Femur (tissue), 1 donor: ENCODE measurements around the gene GMDS.
"Not testable (repeated sequence)": the region's sequence is repeated elsewhere in the genome, so short reads cannot be mapped to it uniquely, and the experiment has no call there.

Experiments
- DNase-seq: peaks from one replicate; pipeline ENCODE4 v3.0.0-alpha.2; 2017

GMDS gene

DNA sequence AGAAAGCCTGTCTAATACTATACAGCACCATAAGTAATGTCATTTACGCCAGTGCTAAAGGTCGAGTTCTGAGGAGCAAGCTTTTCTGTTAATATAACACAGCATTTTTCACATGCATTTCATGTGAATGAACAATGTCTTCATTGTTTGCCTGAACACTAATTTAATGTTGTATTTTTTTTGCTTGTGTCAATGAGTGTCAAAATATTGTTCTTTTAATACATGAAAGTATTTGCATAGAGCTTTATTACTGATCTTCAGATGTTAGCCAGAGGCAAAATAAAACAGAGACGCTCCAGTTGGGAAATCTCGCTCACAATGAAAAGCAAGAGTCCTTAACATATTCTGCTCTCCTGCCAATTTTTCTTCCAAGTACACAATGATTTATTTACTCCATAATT is 483.9 kb downstream of the GMDS start:
- DNase-seq = no peak

DNA sequence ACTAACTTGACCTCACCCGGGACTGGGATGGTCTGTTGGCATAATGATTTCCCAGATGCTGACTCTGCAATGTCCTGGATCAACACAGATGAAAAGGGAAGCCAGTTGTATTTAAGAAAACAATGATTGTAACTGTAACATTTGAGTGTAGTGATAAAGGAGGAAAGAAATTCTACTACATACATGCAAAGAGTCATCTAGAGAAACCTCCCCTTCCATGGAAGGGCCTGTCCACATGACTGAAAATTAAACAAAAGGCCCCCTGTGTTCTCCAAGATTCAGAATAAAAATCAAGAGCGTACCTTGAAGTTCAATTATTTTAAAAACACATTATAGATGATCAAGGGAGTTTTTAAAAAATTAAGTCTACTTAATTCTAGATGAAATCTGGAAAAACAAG is 484.5 kb downstream of the GMDS start:
- DNase-seq = no peak

DNA sequence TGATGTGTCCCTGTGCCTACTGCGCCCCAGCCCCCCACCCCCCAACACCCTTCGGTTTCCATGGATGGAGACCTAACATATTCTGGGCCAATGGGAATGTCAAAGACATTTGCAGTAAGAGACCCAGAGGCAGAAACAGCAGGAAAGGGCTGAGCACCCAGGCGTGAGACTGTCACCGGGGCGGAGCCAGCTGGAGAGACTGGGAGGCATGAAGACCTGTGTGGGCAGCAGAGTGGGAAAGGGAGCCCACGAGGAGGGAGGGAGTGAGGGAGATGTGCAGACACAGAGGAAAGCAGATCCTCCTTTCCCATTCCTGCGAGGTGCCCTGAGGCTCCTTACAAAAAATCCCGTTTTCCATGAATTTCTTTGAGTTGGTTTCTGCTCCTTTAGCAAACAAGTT is 485.5 kb downstream of the GMDS start:
- no peak for DNase-seq

DNA sequence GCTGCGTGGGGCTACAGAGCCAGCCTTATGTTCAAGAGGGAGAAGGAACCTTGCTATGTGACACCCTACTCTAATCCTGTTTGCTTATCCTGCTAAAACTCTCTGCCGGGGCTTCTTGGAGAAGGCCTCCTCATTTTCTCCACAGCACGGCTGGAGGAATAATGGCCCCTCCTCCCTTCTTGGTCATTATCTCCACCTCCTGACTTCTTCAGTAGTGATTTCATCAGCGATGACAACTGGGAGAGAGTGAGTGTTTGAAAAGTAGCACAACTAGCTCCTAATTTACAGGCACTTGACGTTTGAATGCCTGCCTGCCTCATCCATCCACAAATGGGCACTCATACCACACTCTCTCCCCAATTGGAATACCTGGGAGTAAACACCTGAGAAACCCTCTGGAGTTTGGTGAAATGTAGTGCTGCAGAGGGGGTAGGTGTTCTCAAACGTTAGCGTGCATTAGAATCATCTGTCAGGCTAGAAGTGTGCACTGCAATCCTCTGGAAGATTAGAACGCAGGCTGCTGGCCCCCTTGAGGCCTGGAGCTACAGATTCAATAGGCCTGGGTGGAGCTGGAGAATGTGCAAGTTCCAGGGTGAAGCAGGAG is 487.2 kb downstream of the GMDS start:
- DNase-seq = no peak

DNA sequence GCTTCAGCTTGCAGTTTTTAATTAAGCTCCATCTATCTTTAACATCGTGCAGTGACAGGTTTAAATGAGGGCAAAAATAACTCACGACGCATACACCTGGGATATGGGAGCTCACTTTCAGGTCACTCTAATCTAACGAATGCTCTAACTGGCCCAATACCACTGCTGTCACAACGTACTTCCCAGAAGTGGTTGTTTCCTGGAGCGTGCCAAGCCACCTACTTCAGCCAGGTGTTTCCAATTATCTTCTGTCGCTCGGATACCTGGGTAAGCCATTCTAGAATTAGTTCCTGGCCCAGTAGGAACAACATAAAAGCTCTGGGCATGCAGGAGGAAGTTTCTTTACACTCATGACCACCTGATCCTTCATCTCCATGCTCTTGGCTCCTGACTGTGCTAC is 488.3 kb downstream of the GMDS start:
- DNase-seq = no peak

DNA sequence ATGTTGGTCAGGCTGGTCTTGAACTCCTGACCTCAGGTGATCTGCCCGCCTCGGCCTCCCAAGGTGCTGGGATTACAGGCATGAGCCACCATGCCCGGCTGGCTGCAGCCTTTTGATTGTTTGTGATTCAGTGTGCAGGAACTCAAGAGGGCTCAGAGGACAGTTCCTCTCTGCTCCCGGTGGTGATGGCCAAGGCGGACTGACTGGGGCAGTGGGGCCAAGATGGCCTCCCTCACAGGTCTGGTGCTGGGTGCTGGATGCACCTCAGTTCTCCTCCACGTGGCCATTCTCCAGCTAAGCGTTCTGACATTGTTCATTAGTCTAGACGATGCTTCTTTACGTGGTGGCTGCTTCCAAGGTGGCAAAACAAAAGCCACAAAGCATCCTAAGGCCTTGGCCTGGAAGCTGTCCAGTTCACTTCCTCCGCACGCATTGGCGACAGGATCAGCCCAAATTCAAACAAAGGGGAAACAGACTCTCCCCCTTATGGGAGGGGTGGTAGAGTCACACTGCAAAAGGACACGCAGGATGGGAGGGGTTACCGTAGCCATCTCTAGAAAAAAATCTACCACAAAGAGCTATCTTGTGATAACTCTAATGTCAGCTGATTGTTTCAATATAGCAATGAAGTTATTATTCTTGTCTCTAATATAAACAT is 488.8 kb downstream of the GMDS start:
- DNase-seq = no peak

DNA sequence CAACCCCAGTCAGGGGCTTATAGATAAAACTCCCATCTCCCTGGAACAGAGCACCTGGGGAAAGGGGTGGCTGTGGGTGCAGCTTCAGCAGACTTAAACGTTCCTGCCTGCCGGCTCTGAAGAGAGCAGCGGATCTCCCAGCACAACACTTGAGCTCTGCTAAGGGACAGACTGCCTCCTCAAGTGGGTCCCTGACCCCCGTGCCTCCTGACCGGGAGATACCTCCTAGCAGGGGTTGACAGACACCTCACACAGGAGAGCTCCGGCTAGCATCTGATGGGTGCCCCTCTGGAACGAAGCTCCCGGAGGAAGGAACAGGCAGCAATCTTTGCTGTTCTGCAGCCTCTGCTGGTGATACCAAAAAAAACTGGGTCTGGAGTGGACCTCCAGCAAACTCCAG is 494.3 kb downstream of the GMDS start:
- not testable (repeated sequence) for DNase-seq

DNA sequence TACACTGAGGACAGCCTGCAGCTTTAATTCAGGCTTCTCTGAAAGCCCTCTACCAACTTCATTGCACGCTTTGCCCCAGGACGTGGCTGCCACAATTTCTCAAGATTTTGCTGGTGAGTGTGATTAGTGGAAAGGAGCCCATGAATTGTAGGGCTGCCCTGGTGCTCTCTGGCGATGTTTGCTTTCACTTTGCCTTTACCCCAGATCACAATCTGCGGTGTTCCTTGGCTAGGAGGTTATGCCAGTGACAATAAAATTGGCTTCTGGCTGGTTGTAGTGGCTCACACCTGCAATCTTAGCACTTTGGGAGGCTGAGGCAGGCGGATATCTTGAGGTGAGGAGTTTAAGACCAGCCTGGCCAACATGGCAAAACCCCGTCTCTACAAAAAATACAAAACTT is 496.4 kb downstream of the GMDS start:
- no peak for DNase-seq

DNA sequence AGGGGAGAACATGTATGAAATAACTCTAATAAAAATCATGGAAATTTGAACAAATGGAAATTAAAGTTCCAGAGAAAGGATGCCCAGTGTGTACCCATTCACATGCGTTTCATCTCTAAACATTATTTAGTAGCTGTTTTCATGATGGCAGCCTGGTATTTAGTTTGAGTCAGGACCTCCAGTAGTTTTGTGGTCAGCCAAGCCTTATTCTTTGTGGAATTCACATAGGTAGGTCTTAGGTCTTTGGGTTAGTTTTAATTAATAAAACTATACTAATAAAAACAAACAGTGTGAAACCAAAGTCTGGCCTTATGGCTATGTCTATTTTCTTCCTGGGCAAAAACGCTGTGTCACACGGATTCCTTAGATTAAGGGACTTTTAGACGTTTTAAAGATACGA is 497.9 kb downstream of the GMDS start:
- no peak for DNase-seq

DNA sequence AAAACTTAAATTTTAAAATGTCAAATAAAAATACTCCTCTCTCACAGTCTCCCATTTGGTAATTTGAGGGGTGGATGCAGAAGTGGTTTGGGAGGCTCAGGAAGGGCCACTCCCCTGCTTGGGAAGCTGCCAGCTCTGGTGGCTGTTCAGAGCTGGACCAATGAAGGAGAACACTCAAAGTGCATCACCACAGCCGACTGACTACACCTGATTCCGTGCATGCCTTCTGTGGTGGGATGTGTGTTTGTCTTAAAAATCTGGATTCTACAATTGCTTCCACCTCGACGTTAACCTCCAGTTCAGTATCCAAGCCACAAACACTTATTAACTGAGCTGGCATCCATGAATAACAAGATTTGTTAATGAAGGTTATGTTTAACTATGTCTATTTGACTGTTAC is 498.4 kb downstream of the GMDS start:
- DNase-seq = no peak

DNA sequence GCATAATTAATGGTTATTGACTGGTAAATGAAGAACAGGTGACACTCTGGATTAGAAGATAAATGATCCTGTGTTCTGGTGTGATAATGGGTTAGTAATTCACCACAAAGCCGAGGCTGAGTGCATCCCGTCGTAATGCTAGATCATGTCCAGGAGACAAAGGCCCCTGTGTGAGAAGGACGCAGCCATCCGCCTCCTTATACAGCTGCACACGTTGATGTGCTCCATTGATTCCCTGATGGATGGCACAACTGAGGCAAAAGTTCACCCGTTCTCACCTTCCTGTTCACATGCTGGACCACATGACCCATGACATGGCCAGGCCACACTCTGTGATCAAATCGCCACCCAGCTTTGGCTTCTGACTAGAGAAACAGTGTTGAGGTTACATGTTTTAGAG is 499.6 kb downstream of the GMDS start:
- no peak for DNase-seq

DNA sequence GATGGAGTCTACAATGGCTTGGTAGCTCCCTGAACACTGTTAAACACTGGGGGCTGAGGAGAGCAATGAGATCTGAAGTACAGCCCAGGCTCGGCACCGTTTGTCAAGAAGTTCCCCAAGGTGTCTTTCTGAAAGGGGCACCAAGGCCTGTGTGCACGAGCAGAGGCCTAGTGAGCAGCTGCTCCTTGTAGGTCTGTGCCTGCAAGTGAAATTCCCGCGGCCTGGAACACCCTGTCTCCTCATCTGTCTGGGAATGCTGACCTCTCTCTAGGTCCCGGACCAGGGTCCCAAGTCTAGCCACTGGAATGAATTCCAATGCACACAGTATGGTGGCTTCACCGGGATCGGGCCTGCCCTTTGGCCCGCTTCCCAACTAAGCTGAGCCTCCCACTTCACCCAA is 500.9 kb downstream of the GMDS start:
- DNase-seq = no peak

DNA sequence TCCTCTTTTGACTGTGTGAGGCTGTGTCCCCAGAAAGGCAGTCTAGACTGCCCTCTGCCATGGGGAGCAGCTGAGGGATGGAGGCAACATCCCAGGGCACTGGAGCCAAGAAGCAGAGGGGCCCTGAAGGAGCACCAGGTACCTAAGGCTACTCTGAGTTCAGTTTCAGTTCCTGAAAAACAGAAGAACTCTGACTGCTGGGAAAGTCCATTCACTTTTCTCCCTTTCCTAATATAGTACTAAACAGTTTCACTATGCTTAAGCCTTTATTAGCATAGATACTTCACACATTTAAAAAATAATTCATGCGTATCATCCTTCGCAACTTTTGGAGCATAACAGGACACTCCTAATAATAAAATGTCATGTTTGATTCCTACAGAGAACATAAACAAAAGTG is 505.7 kb downstream of the GMDS start:
- no peak for DNase-seq

DNA sequence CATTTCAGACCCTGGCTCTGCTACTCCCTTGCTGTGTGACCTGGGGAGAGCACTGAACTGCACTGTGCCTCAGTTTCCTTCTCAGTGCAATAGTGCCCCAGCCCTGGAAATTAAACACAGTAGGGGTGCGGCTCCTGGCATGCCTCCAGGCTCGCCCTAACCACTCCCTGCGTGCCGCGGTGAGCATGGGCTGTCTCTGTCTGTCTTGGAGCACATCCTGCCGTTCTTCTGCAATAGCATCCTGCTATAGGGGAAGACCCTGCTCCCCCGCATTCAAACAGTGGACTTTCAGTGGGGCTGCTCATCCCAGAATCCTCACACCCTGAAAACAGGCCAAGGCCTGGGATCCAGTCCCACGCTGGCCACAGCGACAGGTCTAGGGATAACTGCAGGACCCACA is 506.2 kb downstream of the GMDS start:
- no peak for DNase-seq

DNA sequence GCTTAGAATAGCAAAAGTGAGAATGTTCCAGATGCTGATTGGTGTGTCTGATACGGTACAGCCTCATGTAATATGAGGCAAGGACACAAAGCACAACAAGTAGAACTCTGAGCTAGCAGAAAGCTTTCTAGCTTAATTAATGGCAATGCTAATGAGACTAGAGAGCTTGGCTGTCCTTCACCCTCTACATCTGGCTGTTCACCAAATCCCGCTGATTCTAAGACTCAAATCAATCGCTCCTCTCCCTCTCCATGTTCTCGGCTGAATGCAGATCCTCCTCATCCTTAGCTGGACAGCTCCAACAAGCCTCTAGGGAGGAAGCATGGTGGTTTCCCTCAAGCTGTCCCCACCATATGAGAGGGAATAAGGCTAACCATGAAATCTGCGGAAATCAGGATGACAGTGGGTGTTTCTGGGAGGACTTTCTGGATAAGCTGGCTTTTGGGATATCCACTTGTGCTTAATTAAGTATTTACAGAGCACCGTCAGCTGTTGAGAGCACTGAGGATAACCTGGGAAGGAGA is 506.8 kb downstream of the GMDS start:
- no peak for DNase-seq

DNA sequence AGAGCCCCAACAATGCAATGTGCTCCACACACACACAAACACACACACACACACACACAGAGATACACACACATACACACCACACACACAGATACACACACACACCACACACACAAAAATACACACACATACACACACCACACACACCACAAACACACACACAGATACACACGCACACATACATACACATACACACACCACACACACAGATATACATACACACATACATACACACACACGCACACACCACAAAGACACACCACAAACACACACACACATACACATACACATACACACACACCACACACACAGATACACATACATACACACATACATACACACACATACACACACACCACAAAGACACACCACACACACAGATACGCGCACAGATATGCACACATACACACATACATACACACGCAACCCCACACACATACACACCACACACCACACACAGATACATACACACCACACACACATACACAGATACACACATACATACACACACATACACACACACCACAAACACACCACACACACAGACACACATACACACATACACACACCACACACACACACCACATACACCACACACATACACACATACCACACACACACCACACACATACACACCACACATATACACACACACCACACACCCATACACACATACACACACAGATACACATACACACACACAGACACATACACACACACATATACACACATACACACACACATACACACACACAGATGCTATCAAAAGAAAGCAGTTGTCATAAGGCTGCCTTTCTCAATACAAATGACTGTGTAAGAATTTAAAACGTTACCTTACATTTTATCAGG is 507.7 kb downstream of the GMDS start:
- no peak for DNase-seq

DNA sequence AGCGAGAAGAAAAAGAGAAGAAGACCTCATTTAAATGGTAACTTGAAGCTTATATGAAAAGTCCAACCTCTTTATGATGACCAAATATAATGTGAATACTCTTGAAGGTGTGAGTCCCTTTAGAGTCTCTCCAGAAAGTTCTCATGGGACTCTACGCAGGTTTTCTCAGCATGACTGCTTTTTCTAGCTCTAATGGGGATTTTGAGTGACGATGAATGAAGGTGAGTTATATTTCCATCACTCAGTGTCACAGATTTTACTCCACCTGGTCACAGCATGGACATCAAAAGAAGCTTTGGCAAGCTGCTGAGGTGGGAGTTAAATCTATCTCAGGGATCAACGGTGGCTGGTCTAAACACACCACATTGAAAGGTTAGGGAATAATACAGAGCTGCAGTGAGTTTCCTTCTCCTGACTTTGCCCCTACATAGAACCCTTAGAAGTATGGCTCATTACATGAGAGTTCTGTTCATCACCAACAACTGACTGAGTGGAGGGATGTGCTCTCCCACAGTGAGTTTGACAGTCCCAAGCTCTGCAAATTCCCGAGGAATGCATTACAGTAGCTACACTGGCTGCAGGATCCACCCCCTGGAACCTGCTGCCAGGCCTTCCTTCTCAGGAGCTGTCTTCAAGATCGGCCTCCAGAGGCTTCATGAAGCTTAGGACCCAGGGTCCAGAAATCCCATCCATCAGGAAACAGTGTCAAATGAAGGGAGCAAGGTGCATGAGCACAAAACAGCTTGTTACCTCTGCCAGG is 508.9 kb downstream of the GMDS start:
- DNase-seq = no peak

DNA sequence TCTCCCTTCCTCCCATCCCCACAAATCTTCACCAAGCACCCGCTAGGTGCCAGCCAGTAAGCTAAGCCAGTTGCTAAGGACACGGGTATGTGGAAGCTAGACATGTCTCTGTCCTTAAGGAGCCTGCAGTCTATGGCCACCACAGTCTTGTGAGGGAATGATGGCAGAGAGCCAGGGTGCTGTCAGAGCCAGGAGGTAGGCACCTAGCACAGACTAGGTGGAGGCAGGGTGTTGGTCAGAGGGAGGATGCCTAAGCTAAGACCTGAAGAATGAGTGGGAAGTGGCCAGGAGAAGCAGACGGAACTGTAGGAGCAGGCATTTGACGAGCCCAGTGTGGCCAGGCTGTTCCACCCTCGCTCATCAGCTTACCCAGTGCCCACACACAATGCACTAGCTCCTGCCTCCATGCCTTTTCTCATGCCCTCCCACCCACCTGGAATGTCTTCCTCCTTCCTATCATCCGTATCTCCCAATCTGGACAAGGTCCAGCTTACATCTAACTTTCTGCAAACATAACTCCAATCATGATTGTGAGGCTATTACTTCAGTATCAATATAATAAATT is 510.1 kb downstream of the GMDS start:
- DNase-seq = no peak

DNA sequence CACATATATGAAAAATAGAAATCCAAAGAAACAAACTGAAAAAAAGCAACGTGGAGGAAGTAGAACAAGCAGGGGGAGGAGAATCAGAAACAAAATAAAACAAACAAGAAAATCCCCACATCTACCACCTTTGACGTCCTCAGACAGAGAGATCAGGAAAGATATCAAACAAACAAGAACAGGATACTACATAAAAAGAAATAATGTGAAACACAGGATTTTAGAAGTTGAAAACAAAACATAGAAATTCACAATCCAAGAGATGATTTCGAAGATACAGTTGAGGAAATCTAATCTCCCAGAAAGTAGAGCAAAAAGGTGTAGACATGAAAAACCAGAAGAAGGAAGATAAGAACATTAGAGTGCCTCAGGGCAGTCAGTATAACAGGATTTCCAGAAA is 514.5 kb downstream of the GMDS start:
- no peak for DNase-seq

DNA sequence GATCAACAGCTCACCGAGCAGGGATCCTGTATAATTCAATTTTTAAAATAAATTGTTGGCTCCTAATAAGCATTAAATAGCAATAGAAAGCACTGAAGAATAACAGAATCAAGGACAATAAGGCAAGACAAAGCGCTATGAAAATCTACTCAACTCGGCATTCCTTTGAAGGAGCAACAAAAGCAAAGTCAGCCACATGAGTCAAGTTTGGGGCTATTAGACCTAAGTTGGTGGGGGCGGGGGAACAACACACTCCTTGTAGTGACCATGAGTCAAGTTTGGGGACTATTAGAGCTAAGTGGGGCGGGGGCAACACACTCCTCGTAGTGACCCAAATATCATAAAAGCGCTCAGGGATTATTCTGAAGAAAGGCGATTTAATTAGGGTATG is 515.7 kb downstream of the GMDS start:
- no peak for DNase-seq

DNA sequence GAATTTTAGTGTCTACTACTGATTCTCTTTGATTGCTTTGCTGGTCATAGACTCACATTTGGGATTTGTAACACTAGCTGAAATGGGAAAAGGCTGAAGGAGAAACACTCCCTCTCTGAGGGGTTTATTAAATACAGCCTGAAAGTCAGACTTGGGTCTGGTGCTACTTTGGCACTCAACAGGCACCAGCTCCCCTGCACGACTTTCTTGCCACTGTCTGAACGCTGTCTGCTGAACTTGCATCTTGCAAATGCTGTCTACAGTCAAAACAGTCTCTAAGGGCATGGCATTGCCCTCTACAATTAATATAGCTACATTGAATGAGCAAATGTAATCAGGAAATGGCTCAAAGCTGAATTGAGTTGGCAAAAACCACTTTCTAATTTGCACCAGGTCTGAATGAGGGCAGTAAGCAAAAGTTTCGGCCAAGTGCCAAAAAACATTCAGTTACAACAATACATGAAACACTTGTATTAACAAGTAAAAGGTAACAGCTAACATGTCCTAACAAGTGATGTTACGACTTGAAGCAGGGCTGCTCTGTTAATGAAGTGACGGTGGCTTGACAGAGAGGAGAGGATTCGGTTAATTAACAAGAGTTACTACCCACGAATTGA is 516.2 kb downstream of the GMDS start:
- no peak for DNase-seq

DNA sequence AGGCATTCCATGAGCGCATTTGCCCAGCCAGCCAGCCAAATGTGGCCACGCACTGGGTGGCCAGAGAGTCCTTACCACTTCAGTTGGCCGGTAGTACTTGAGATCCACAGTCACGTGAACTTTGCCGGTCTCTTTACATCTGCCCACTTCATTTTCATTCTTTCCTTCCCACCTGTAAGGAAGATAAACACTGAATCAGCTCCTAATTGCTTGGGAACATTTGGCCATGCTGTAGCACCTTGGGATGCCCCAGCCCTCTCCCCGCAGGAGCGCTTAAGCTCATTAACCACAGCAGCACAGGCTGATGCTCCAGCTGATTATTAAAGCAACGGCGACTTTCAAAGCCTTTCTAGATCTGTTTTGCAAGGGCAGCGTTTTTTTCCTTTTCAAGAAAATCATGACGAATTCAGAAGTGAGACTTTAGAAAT is 519.0 kb downstream of the GMDS start:
- no peak for DNase-seq
